NCI-H446 (cell line): ENCODE measurements around the gene YES1.

Source experiments
- DNase-seq, 2 experiments: peaks; one replicate each; lab custom pipeline; 2025; lab: John Stamatoyannopoulos, UW

Gene YES1

DNA sequence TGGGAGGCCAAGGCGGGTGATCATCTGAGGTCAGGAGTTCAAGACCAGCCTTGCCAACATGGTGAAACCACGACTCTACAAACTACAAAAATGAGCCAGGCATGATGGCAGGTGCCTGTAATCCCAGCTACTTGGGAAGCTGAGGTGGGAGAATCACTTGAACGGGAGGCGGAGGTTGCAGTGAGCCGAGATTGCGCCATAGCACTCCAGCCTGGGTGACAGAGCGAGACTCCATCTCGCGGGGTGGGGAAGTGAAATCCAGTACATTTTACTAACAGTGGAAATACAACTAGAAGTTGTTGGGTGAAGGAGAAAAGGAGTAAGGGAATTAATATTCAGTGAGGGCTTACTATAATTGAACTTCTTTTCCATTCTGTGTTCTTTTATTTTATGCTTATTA lies 86.4 kb downstream of the YES1 start:
- DNase-seq, result no peak

DNA sequence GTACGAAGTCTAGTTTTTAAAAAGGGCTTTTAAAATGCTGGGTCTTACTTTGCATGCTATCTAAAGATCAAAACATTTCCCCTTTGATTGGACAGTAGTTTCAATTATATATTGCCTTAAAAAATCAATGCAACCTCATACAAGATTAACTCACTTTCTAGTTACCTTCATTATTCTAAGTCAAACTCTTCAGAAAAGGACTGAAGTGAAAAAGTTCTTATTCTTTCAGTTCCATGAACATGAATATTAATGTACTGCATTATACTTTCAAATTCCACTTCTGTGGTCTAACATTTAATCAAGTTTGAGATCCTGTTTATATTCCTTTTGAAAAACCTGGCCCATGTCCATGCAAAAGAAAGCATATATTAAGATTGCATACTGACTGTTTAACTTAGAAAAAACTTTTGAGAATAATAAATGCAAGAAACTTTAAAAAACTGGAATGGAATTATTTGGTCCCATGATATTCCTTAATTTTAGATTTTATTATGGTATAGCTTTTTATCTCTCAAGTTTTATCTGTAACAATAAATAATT lies 88.4 kb downstream of the YES1 start:
- no peak for DNase-seq

DNA sequence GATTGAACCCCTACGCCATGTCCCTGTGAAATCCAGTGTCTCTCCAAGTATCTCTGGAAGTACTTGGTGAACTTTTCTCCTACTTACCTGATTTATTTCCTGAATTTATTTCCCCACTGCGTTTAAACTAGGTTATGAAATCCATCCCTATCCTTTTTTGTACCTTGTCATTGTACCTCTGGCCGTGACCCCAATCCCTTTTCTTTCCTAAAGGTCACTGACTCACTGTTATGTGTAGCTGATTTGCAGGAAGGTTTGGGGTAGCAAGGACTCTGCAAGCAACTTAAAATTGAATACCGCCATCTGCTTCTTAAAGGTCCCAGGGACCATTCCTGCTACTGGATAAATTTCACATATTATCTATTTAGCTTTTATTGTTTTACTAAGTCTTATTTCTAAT lies 95.0 kb downstream of the YES1 start:
- DNase-seq, result no peak

DNA sequence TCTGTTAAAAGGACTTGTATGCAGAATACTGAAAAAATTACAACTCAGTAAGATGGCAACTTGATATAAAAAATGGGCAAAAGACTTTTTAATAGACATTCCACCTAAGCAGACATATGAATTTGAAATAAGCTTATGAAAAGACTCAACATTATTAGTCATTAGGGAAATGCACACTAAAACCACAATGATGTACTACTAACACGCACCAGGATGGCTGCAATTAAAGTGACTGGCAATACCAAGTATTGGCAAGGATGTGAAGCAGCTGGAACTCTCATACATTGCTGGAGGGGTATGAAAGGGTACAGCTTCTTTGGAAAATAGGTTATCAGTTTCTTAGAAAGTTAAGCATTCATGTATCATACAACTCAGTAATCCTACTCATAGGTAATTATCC lies 96.4 kb downstream of the YES1 start:
- no peak for DNase-seq

DNA sequence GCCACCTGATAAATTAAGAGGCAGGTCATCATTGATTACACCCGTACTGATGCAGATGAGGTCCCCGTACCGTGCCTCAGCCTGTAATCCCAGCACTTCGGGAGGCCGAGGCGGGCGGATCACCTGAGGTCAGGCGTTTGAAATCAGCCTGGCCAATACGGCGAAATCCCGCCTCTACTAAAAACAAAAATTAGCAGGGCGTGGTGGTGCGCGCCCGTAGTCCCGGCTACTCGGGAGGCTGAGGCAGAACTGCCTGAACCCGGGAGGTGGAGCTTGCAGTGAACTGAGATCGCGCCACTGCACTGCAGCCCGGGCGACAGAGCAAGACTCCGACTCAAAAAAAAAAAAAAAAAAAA lies 98.9 kb downstream of the YES1 start:
- DNase-seq, result no peak

DNA sequence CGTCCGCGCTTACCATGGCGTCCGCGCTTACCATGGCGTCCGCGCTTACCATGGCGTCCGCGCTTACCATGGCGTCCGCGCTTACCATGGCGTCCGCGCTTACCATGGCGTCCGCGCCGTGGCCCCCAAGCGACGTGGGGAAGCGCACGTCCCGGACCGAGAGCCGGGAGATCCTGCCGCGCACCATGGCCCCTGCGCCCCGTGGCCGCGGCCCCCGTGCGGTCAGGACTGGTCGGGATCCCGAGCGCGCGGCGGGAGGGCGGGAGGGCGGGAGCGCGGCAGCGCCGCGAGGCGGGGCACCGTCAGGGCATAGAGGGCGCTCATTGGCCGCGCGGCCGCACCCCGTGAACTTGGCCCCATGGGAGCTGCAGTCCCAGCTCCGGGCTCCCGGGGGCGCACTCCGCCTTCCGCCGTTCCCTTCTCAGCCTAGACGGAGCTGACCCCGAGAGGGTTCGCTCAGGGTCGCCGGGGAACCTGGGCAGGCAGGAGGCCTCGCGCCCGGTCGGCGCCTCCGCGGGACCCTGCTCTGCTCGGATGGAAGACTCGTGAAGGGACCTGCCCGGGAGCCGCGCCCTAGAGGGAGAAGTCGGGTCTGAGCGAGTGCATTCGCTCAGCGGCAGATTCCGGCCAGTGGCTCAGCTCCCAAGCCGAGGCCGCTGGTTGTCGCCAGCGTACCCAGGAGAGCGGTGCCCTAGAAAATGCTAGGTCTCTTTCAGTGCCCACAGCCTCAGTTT lies 99.5 kb downstream of the YES1 start, which contains the start of gene ENOSF1:
ENOSF1 (minus strand) TSS at position 230 of the 734 bp plus-strand sequence; CDS start at position 187, 43 bp downstream.
- DNase-seq, result peak in 1 of 2 experiments; percentile 71

DNA sequence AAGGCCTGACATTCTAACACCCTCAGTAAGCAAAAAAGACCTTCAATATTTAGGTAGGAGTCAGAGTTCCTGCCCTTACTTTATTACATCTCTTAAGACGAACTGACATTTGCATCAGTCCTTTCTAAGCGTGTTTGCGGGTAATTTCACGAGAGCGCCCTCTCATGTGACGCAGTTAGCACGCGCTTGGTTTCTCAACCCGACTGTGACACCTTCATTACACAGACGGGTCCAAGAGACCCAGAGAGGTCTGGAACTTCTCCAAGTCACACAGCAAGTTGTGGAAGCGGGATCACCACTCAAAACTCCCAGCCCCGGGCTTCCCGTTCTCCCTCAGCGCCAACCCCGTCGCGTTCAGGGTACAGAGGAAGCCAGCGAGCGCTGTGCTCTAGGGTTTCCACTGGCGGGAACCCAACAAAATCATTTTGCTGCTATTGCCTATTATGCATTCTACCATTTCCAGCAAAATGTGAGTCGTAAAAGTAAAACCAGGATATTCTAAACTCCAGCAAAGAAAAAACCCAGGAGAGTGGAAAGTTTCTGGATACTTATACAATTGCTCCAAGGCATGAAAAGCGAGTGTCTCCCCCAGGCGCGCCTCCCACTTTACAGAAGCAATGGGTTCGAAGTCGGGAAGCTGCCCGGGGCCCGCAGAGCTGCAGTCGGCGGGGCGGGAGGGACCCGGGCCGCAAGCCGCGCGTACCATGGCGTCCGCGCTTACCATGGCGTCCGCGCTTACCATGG lies 100.2 kb downstream of the YES1 start:
- DNase-seq, result peak; percentile 46 to 68

DNA sequence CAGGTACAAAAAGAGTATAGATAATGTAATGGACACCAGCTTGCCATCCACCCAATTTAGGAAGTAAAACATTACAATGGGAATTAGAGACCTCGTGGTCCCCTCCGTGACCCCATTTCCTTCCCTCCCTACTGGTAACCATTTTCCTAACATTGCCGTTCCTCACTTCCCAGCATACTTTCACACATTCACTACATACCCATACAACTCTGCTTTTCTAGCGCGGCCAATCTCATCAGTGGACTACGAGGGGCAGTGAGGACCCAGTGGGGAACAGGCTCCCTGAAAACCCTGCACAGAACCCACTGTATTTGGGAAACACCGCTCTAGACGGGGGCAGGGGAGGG lies 100.8 kb downstream of the YES1 start:
- DNase-seq, result no peak

DNA sequence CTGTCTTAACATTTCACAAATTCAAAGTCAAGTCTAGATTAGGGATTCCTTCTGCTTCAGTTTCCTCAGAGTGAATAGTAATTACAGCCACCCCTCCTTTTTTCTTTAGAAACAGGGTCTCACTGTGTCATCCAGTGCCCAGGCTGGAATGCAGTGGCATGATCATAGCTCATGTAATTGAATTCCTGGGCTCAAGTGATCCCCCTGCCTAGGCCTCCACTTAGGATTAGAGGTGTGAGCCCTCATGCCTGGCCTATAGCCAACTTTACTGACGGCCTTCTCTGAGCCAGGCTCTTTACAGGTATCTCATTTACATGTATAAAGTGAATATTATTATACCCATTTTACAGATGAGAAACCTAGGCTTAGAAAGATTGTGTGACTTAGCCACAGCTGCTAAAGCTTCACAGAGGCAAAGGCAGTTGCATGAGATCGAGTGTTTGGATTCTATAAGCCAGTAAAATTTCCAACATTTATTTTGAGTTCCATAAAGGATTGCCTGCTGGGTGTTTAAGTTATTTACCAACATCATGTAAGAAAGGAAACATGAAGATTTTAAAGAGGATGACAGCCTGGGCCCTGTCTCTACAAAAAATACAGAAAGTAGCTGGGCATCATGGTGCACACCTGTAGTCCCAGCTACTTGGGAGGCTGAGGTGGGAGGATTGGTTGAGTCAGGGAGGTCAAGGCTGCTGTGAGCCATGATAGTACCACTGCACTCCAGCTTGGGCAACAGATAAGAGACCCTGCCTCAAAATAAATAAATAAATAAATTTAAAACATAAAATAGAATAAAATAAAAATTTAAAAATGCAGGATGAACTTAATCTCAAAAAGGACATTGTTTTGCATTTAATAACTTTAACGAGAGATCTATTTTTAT lies 101.4 kb downstream of the YES1 start:
- no peak for DNase-seq

DNA sequence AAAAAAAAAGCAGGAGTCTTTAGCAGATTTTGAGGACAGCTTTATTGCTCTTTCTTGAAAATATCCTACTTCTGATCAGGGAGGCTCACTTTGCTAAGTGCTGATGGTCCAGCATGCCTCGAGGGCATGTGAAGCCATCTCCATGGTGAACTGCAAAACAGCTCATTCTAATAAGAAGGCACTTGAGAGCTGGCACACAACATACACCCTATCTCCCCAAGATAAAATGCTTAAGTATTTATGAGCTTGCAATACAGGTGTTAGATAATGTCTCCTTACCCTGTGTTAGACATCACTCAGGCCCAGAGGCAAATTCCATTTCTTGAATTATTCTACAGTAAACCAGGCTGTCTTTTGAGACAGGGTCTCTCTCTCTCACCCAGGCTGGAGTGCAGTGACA lies 102.3 kb downstream of the YES1 start:
- DNase-seq, result no peak

DNA sequence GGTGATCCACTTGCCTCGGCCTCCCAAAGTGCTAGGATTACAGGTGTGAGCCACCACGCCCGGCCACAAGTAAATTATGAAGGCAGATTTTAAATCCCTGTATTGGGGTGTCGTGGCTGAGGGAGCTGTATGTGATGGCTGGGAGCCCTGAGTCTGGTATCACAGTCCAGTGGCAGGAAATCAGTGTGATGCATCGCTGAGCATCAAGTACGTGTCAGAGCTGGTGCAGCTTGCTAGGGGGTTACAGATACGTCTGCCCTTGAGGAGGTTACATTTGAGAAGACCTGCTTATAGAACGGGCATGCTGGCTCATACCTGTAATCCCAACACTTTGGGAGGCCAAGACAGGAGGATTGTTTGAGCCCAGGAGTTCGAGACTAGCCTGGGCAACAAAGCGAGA lies 103.9 kb downstream of the YES1 start:
- DNase-seq, result no peak

DNA sequence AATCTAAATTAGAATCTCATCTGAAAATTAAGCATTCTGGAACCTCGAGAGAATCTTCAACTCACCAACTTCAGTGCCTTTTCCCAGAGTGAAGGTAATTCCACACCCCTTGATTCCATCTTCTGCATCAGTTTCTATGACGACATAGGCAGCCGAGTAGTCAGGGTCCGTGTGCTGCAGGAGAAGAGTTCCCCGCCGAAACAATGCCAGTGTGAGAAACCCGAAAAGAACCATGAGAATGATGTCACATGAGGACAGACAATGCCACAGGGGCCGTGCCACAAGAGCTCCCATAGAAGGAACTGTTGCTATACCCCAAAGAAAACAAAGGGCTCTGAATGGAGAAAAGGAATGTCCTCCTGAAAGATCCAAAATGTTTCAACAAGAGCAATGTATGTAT lies 105.6 kb downstream of the YES1 start:
- DNase-seq, result no peak

DNA sequence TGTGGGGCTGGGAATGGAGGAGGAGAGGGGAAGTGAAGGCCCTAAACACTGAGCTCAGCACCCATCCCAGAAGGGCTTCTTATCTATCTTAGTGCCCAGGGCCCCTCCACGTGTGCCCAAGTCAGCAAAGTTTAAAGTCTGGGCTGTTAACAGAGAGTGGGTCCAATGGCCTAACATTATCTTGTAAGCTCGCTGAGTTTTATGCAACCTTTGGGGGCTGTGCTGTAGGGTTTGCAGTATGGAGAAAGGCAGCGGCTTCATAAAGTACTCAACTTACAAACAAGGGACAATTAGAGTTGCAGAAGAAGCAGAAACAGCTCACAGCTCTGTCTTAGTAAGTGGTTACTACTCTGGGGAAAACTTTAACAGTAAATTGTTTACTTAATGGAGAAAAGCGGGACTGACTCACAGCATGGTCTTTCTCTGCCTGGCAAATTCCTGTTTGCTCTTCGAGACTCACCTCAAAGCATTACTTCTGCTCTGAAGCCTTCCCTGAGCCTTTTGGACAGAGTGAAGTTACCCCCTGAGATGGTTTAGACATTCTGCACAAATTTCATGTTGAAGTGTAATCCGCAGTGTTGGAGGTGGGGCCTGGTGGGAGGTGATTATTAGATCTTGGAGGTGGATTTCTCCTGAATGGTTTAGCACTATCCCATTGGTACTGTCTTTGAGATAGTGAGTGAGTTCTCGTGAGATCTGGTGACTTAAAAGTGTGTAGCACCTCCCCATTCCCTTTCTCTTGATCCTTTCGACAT lies 108.7 kb downstream of the YES1 start:
- no peak for DNase-seq

DNA sequence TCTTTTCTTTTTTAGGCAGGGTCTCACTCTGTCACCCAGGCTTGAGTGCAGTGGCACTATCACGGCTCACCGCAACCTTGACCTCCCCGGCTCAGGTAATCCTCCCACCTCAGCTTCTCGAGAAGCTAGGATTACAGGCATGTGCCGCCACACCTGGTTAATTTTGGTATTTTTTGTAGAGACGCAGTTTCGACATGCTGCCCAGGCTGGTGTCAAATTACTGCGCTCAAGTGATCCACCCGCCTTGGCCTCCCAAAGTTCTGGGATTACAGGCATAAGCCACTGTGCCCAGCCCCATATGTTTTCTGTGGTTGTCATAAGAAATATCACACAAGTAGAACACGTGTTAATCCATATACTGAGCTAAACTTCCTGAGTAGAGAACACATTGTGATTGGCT lies 114.2 kb downstream of the YES1 start:
- no peak for DNase-seq

DNA sequence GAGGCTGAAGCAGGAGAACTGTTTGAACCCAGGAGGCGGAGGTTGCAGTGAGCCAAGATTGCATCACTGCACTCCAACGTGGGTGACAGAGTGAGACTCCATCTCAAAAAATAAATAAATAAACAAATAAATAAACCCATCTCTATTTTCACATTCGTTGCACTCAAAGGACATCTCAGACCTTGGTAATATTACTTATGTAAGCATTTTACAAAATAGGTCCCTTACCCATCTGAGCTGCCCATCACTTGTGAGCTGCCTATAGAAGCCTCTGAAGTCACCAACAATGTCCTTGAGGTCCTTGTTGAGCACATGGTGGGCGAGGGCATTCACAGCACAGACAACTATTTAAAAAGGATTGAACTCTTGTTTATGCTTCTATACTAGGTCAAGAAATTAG lies 115.0 kb downstream of the YES1 start:
- no peak for DNase-seq

DNA sequence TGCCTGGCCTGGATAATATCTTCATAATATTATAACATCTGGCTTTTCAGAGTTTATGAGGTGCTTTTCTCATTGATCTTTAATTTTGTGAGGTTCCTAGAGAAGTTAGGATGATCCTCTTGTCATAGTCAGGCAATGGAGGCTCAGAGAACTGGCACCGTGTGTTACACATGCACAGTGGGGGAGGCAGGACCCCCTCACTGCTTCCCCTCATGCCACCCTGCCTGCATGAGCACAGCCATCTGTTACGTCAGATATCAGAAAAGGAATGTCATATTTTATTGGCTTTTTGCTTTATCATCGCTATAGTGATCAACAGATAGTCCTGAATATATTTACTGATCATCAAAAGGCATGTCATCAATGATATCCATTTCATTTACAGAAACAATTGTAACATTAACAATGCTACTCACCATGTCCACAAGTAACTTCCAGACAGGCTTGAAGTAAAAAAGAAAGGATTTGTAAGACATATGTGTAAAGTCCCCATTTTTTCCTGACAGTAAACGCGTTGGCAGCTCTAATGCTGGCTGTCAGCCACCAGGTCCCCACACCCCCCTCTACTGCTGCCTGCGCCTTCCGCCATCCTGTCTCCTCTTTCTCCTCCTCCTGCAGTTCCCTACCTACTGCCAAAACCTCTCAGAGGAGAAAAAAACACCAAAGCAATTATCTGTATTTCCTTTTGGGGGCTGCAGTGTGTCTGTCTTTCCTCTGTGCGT lies 118.4 kb downstream of the YES1 start:
- DNase-seq, result peak in 1 of 2 experiments; percentile 17

DNA sequence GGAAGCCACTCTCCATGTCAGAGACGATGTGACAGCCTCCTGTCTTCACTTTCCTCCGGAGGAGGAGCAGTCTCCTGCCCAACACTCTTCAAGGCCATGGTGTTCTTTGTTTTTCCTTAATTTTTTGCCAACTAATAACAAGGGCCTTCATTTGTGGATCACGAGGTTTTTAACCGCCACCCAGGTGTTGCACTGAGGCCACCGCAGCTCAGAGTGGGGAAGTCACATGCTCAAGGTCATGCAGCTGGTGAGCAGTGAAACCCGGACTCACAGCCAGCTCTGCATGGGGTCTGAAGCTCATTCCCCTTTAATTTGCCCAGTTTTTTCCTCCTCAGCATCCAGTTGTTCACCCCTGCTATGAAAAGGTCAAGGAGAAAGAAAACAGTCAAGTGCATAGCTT lies 119.2 kb downstream of the YES1 start:
- no peak for DNase-seq

DNA sequence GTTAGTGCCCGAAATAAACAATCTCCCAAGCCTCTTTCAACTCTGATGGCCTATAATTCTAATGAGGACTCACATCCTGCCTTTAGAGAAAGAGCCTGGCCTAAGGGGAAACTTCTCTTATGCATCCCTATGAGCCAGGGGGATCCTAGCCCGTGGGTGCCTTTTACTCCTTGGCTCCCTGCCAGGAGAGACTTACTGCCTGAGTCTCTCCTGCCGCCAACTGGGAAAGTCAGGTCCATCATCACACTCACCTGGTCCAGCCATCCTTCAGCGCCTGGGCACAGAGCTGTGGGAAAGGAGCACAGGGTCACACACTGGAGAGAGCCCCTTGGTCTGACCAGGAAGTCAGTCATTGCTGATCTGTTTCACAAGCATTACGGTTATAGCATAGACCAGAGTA lies 123.7 kb downstream of the YES1 start:
- DNase-seq, result no peak

DNA sequence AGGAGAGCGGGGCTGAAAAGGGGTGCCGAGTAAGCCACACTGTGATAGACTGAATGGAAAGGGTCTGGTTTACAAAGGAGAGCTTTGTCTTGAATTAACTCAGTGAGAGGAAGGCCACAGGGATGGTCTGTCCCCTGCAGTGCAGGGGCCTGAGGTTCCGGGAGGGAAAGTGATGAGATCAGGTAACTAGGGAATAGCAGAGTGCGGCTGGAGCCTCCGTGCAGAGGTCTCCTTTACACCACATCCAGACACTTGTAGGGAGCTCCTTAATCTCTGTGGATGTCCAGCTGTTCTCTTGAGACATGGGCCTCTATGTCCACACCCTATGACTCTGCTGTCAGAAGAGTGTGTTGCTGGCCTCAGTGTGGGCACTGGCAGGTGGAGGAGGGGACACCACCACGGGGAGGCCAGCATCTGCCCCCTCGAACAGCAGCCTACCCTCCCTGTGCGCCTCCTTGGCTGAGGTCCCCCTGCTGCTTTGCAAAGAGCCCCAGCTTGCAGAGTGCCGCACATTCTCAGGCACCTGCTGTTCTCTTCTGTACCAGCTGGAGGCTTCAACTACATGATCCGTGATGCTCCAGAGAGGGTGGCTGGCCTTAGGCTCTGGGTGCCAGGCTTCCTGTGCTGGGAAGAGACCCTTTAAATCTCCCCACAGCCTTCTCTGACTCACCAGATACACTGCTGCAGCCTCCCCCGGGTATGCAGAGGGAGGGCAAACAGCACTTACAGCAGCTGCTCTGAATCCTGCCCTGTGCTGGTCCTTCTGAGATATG lies 125.5 kb downstream of the YES1 start:
- DNase-seq, result no peak

DNA sequence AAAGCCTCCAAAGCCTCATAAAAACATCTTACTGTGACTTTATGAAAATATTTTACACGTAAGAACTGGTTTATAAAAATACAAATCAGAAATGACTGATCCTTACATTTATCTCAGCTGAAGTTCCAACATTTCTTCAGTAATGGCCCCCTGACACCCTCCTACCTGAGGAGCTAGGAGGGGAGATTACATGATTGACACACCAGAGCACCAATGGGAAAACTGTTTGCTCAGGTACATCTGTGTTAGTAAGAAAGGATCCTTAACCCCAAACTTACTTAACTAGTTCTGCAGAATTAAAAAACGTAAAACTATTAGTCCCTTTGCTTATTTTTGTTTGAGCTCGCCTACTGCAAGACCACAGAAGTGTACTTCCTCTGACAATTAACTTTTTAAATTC lies 126.6 kb downstream of the YES1 start:
- no peak for DNase-seq
